ENCODE results near the gene TEX12.

- TF ChIP-seq POLR2A (IDR thresholded peaks at IDR 0.05) (no peak), CTCF (IDR thresholded peaks at IDR 0.05) (no peak)
These were observed 8.4 kb downstream of the TEX12 start for GRCh38 chr11:112175599-112175952.

Measured in body of pancreas (tissue), 4 donors.